KG1 (cell line): ENCODE results near the gene TWIST2.

ENCODE experiments used
- DNase-seq: peaks from one replicate; lab custom pipeline; 2025; lab: John Stamatoyannopoulos, UW

TWIST2 gene

GRCh38 chr2:238872628-238873380 is 24.9 kb downstream of the TWIST2 start:
- DNase-seq, result no peak

GRCh38 chr2:238873381-238873801 is 25.5 kb downstream of the TWIST2 start:
- DNase-seq, result no peak

- DNase-seq, result no peak
Measured at GRCh38 chr2:238873841-238874240, 26.0 kb downstream of the TWIST2 start.

- no peak for DNase-seq
Measured at GRCh38 chr2:238874330-238875050, 26.6 kb downstream of the TWIST2 start.

GRCh38 chr2:238875101-238875470 is 27.2 kb downstream of the TWIST2 start:
- DNase-seq, result no peak

GRCh38 chr2:238875471-238876231 is 27.8 kb downstream of the TWIST2 start:
- no peak for DNase-seq

- DNase-seq, result no peak
Measured at GRCh38 chr2:238876232-238876630, 28.3 kb downstream of the TWIST2 start.

GRCh38 chr2:238878051-238878735 is 30.3 kb downstream of the TWIST2 start:
- DNase-seq, result no peak

GRCh38 chr2:238879043-238879442 is 31.2 kb downstream of the TWIST2 start:
- DNase-seq, result no peak

- no peak for DNase-seq
Measured at GRCh38 chr2:238879621-238880377, 31.9 kb downstream of the TWIST2 start.

GRCh38 chr2:238881353-238882081 is 33.6 kb downstream of the TWIST2 start:
- no peak for DNase-seq

- DNase-seq, result no peak
Measured at GRCh38 chr2:238882082-238882755, 34.3 kb downstream of the TWIST2 start.

GRCh38 chr2:238883421-238883901 is 35.6 kb downstream of the TWIST2 start:
- no peak for DNase-seq

- DNase-seq, result no peak
Measured at GRCh38 chr2:238884122-238884811, 36.4 kb downstream of the TWIST2 start.

- DNase-seq, result no peak
Measured at GRCh38 chr2:238884812-238885408, 37.0 kb downstream of the TWIST2 start.

- DNase-seq, result no peak
Measured at GRCh38 chr2:238886453-238887094, 38.7 kb downstream of the TWIST2 start.

GRCh38 chr2:238887616-238888015 is 39.7 kb downstream of the TWIST2 start:
- no peak for DNase-seq

GRCh38 chr2:238888781-238889180 is 40.9 kb downstream of the TWIST2 start:
- no peak for DNase-seq
